Measurements from ENCODE around the gene SPOCK2. TPM values are rescaled to one million over a fixed set of nuclear protein-coding genes. Genes with fewer than 3 reads are reported as not detected.

The SPOCK2 gene
- total RNA-seq, 4 donors from 2014 or later = 4.6 to 12.1 (median 7.8) TPM

DNA sequence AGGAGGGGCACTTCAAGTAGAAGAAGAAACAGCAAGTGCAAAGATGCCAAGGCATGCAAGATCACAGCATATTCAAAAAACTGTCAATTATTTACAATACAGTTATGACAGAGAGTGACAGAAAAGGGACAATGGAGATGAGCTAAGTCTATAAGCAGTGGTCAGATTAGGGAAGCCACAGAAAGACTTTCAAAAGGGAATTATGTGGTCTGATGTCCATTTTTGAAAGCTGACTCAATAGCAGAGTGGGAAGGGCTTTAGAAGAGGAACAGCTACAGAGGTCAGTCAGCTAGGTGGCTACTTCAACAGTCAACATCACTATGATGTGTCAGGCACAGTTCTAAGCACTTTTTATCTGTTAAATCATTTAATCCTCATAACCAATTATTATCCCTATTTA is 45.2 kb upstream of the SPOCK2 start:
- H3K4me3 ChIP-seq = no peak overlapping the region
- intact Hi-C loops (cut with DNase I) = loop anchor here (5.0 kb wide), 1 partner anchor 204 kb away; no protein-coding TSS in a partner anchor
- DNase-seq (ENCODE audit: extremely low spot score) = no peak
- H3K27me3 ChIP-seq = no peaks in the 10 kb centered on the region
- no peaks in the 10 kb centered on the region for H3K9me3 ChIP-seq
- TF ChIP-seq POLR2A (IDR thresholded peaks at IDR 0.05; ENCODE audit: low read depth) (no peak), EP300 (IDR thresholded peaks at IDR 0.05) (no peak), POLR2AphosphoS5 (IDR thresholded peaks at IDR 0.05) (no peak)
- TF ChIP-seq, protein P1, sequence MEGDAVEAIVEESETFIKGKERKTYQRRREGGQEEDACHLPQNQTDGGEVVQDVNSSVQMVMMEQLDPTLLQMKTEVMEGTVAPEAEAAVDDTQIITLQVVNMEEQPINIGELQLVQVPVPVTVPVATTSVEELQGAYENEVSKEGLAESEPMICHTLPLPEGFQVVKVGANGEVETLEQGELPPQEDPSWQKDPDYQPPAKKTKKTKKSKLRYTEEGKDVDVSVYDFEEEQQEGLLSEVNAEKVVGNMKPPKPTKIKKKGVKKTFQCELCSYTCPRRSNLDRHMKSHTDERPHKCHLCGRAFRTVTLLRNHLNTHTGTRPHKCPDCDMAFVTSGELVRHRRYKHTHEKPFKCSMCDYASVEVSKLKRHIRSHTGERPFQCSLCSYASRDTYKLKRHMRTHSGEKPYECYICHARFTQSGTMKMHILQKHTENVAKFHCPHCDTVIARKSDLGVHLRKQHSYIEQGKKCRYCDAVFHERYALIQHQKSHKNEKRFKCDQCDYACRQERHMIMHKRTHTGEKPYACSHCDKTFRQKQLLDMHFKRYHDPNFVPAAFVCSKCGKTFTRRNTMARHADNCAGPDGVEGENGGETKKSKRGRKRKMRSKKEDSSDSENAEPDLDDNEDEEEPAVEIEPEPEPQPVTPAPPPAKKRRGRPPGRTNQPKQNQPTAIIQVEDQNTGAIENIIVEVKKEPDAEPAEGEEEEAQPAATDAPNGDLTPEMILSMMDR (IDR thresholded peaks at IDR 0.05) = no peak
- peaks cover 0 to 22% (median 14%) of the 10 kb centered on the region in 4 donors for H3K36me3 ChIP-seq
- H3K4me1 ChIP-seq = peaks cover 0 to 8% (median 0%) of the 10 kb centered on the region in 4 donors
- H3K27ac ChIP-seq (replicated peaks in 1 of 4) = no peak overlapping the region

- no peak overlapping the region for H3K4me3 ChIP-seq
- H3K4me1 ChIP-seq = peaks cover 0 to 8% (median 0%) of the 10 kb centered on the region in 4 donors
- no peaks in the 10 kb centered on the region for H3K27me3 ChIP-seq
- 88% methylated on average over 4 of the region's 4 CpGs for WGBS
- TF ChIP-seq, protein P1 (IDR thresholded peaks at IDR 0.05) = no peak
- TF ChIP-seq POLR2AphosphoS5 (IDR thresholded peaks at IDR 0.05) = no peak
- TF ChIP-seq POLR2A (IDR thresholded peaks at IDR 0.05; ENCODE audit: low read depth) = no peak
- TF ChIP-seq EP300 (IDR thresholded peaks at IDR 0.05) = no peak
- no peak for DNase-seq (ENCODE audit: extremely low spot score)
- intact Hi-C loops (cut with DNase I) = loop anchor here (5.0 kb wide), 1 partner anchor 204 kb away; no protein-coding TSS in a partner anchor
- peaks cover 0 to 22% (median 14%) of the 10 kb centered on the region in 4 donors for H3K36me3 ChIP-seq
- H3K27ac ChIP-seq (replicated peaks in 1 of 4) = no peak overlapping the region
- H3K9me3 ChIP-seq = no peaks in the 10 kb centered on the region
Measured at GRCh38 chr10:72132854-72133253, 44.5 kb upstream of the SPOCK2 start.

GRCh38 chr10:72127571-72127970 is 39.2 kb upstream of the SPOCK2 start:
- TF ChIP-seq EP300 (IDR thresholded peaks at IDR 0.05) = no peak
- Histone ChIP-seq H3K4me3 (no peak overlapping the region), H3K9me3 (no peaks in the 10 kb centered on the region), H3K27ac (replicated peaks in 1 of 4) (no peak overlapping the region), H3K4me1 (peaks cover 0 to 3% (median 0%) of the 10 kb centered on the region in 4 donors), H3K27me3 (no peaks in the 10 kb centered on the region), H3K36me3 (peaks cover 0 to 15% (median 9%) of the 10 kb centered on the region in 4 donors)
- 98% methylated on average over 2 of the region's 2 CpGs for WGBS
- intact Hi-C loops (cut with DNase I) = no loop called here
- DNase-seq (ENCODE audit: extremely low spot score) = no peak

- intact Hi-C loops (cut with DNase I) = no loop called here
- WGBS = 95% methylated on average over 3 of the region's 3 CpGs
- Histone ChIP-seq H3K9me3 (no peaks in the 10 kb centered on the region), H3K27ac (replicated peaks in 1 of 4) (no peak overlapping the region), H3K4me3 (no peak overlapping the region), H3K27me3 (no peaks in the 10 kb centered on the region), H3K36me3 (peaks cover 0 to 15% (median 7%) of the 10 kb centered on the region in 4 donors), H3K4me1 (peaks cover 0 to 3% (median 0%) of the 10 kb centered on the region in 4 donors)
- no peak for DNase-seq (ENCODE audit: extremely low spot score)
- TF ChIP-seq, protein P1 (IDR thresholded peaks at IDR 0.05) = no peak
- TF ChIP-seq POLR2A (IDR thresholded peaks at IDR 0.05; ENCODE audit: low read depth) (no peak), EP300 (IDR thresholded peaks at IDR 0.05) (no peak), POLR2AphosphoS5 (IDR thresholded peaks at IDR 0.05) (no peak)
Measured at GRCh38 chr10:72126872-72127232, 38.5 kb upstream of the SPOCK2 start.

GRCh38 chr10:72126184-72126871 is 38.0 kb upstream of the SPOCK2 start:
- Histone ChIP-seq H3K4me3 (no peak overlapping the region), H3K27ac (replicated peaks in 1 of 4) (no peak overlapping the region), H3K9me3 (no peaks in the 10 kb centered on the region), H3K4me1 (peaks cover 0 to 3% (median 0%) of the 10 kb centered on the region in 4 donors), H3K36me3 (peaks cover 0 to 18% (median 6%) of the 10 kb centered on the region in 4 donors), H3K27me3 (no peaks in the 10 kb centered on the region)
- DNase-seq (ENCODE audit: extremely low spot score) = no peak
- no peak for TF ChIP-seq POLR2A (IDR thresholded peaks at IDR 0.05; ENCODE audit: low read depth)
- TF ChIP-seq, protein P1 (IDR thresholded peaks at IDR 0.05) = peak; percentile 30 to 44 (median 38)
- 86% methylated on average over 3 of the region's 3 CpGs for WGBS
- intact Hi-C loops (cut with DNase I) = no loop called here

Measured in esophagus muscularis mucosa (tissue), 4 donors.